Nephron progenitor cell (in vitro differentiated cells): Measurements from ENCODE around the gene ANKRD13A.

ENCODE experiments used
- DNase-seq: peaks from one replicate; pipeline ENCODE4 v3.0.0; 2021
- H3K27ac Mint-ChIP-seq: 2 replicates; pipeline ENCODE4 v1.8.0; 2021; ENCODE audit warnings: mild to moderate bottlenecking, moderate library complexity, mixed read lengths
- H3K27me3 Mint-ChIP-seq: 2 replicates; pipeline ENCODE4 v1.8.0; 2021; ENCODE audit warnings: mild to moderate bottlenecking, low read depth, mixed read lengths; ENCODE audit not compliant: poor library complexity
- H3K36me3 Mint-ChIP-seq: 2 replicates; pipeline ENCODE4 v1.8.0; 2021; ENCODE audit warnings: low read depth, mixed read lengths
- H3K4me1 Mint-ChIP-seq: 2 replicates; pipeline ENCODE4 v1.8.0; 2021; ENCODE audit warnings: mixed read lengths
- H3K4me3 Mint-ChIP-seq: 2 replicates; pipeline ENCODE4 v1.8.0; 2021; ENCODE audit warnings: mild to moderate bottlenecking, moderate library complexity, mixed read lengths
- H3K9me3 Mint-ChIP-seq: 2 replicates; pipeline ENCODE4 v1.8.0; 2021; ENCODE audit warnings: mild to moderate bottlenecking, moderate library complexity, mixed read lengths
- TF ChIP-seq, protein P1 (sequence below): fragments of 200-600 bp; sonication (generic); IDR thresholded peaks from 2 replicates; pipeline ENCODE4 v1.5.0; 2021; ENCODE audit warnings: antibody characterized with exemption

The ANKRD13A gene

DNA sequence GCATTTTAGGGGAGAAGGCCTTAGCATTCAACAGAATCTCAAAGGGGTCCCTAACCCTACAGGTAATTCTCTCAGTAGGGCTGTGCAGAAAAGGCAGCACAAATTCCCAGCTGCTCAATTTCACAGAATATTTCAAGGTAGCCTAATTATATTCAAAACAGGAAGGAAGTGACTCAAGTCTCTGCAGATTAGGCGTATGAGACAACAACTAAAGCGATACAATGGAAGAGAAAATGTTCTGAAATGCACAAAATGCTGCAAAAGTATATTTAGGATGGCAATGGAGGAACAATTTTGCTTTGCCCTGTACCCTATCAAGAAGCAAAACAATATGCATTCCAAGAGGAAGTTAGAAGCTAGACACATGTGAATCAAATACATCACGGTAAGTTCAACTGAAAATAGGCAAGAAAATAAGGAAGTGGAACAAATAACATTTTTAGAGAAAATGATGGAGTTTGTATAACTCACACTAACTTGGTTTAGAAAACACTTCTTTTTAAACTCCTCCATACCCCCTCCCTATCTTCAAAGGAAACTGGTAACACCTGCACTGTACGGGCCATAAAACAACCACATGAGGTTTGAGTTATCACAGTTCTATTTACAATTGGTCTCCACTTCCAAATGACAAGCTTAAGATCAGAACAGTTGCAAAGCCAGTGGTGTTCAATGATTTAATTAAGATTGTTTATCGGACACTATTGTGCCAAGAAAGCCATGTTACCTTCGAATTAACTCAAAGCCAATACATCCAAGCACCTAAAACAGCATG, 4.6 kb upstream of the ANKRD13A start:
- peak overlapping the region; percentile 93 for H3K4me3 Mint-ChIP-seq
- H3K27ac Mint-ChIP-seq = no peak overlapping the region
- H3K27me3 Mint-ChIP-seq = peaks cover 9% of the 10 kb centered on the region
- H3K36me3 Mint-ChIP-seq = peaks cover 13% of the 10 kb centered on the region
- no peak for DNase-seq
- H3K4me1 Mint-ChIP-seq = peaks cover 40% of the 10 kb centered on the region
- H3K9me3 Mint-ChIP-seq = no peaks in the 10 kb centered on the region
- TF ChIP-seq, protein P1, sequence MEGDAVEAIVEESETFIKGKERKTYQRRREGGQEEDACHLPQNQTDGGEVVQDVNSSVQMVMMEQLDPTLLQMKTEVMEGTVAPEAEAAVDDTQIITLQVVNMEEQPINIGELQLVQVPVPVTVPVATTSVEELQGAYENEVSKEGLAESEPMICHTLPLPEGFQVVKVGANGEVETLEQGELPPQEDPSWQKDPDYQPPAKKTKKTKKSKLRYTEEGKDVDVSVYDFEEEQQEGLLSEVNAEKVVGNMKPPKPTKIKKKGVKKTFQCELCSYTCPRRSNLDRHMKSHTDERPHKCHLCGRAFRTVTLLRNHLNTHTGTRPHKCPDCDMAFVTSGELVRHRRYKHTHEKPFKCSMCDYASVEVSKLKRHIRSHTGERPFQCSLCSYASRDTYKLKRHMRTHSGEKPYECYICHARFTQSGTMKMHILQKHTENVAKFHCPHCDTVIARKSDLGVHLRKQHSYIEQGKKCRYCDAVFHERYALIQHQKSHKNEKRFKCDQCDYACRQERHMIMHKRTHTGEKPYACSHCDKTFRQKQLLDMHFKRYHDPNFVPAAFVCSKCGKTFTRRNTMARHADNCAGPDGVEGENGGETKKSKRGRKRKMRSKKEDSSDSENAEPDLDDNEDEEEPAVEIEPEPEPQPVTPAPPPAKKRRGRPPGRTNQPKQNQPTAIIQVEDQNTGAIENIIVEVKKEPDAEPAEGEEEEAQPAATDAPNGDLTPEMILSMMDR = no peak

DNA sequence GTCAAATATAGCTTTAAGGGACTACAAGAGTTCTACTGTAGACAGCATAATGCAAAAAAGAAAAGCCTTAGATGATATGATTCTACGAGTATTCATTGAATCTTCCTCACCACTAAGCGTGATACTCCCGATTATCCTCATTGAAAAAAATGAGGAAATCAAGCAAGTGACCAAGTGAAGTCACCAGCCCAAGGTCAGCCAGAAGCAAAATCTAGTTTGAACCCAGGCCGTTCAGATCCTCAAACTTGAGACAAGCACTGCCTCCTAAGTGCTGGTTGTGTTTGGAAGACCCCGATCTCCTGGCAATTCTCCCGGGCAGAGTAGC, 3.9 kb upstream of the ANKRD13A start:
- TF ChIP-seq, protein P1 = no peak
- Mint-ChIP-seq H3K9me3 (no peaks in the 10 kb centered on the region), H3K4me1 (peaks cover 47% of the 10 kb centered on the region), H3K4me3 (peak overlapping the region; percentile 93), H3K36me3 (peaks cover 11% of the 10 kb centered on the region), H3K27ac (no peak overlapping the region), H3K27me3 (peaks cover 16% of the 10 kb centered on the region)
- no peak for DNase-seq

GRCh38 chr12:109995686-109996482, 3.3 kb upstream of the ANKRD13A start, which contains the start of gene GIT2:
GIT2 (minus strand) TSS chr12:109996368; CDS start chr12:109996224, 144 bp downstream.
- Mint-ChIP-seq H3K4me3 (peak within 1 kb of the TSS; percentile 93), H3K36me3 (peaks cover 7% of the 10 kb centered on the region), H3K9me3 (no peaks in the 10 kb centered on the region), H3K4me1 (peaks cover 47% of the 10 kb centered on the region), H3K27ac (no peak within 1 kb of the TSS), H3K27me3 (peaks cover 20% of the 10 kb centered on the region)
- DNase-seq = peak; percentile 87
- TF ChIP-seq, protein P1 = no peak

GRCh38 chr12:109996483-109996853, 2.8 kb upstream of the ANKRD13A start:
- Mint-ChIP-seq H3K27me3 (peaks cover 25% of the 10 kb centered on the region), H3K27ac (no peak overlapping the region), H3K4me1 (peaks cover 47% of the 10 kb centered on the region), H3K4me3 (peak overlapping the region; percentile 93), H3K36me3 (peaks cover 3% of the 10 kb centered on the region), H3K9me3 (no peaks in the 10 kb centered on the region)
- TF ChIP-seq, protein P1 = no peak
- DNase-seq = no peak

GRCh38 chr12:109997393-109997792, 1.8 kb upstream of the ANKRD13A start:
- DNase-seq = no peak
- peaks cover 25% of the 10 kb centered on the region for H3K27me3 Mint-ChIP-seq
- no peaks in the 10 kb centered on the region for H3K36me3 Mint-ChIP-seq
- H3K4me1 Mint-ChIP-seq = peaks cover 47% of the 10 kb centered on the region
- peak overlapping the region; percentile 98 for H3K4me3 Mint-ChIP-seq
- TF ChIP-seq, protein P1 = no peak
- H3K9me3 Mint-ChIP-seq = no peaks in the 10 kb centered on the region
- no peak overlapping the region for H3K27ac Mint-ChIP-seq
